Endodermal cell (in vitro differentiated cells): Measurements from ENCODE around the gene YY1. TPM values are rescaled to one million over a fixed set of nuclear protein-coding genes. Genes with fewer than 3 reads are reported as not detected.
"Not testable (repeated sequence)": the region's sequence is repeated elsewhere in the genome, so short reads cannot be mapped to it uniquely, and the experiment has no call there.

Source experiments
- DNase-seq: peaks from one replicate; pipeline ENCODE4 v3.0.0-alpha.2; 2017
- H3K27ac ChIP-seq: 2 replicates; pipeline ENCODE4 v1.5.1; 2013; ENCODE audit warnings: mild to moderate bottlenecking, low read depth, low read length, moderate library complexity
- H3K27me3 ChIP-seq: 2 replicates; pipeline ENCODE4 v1.6.1; 2013; ENCODE audit warnings: mild to moderate bottlenecking, low read length, moderate library complexity; ENCODE audit not compliant: insufficient read depth, control insufficient read depth, poor library complexity, severe bottlenecking
- H3K36me3 ChIP-seq: 2 replicates; pipeline ENCODE4 v1.7.0; 2013; ENCODE audit warnings: mild to moderate bottlenecking, low read length, moderate library complexity; ENCODE audit not compliant: control insufficient read depth, insufficient read depth
- H3K4me1 ChIP-seq: one replicate; pipeline ENCODE4 v1.7.0; 2013; ENCODE audit warnings: low read length; ENCODE audit not compliant: control insufficient read depth, insufficient read depth
- H3K4me3 ChIP-seq: 2 replicates; pipeline ENCODE4 v1.5.1; 2013; ENCODE audit warnings: mild to moderate bottlenecking, low read length, moderate library complexity
- H3K9ac ChIP-seq: 2 replicates; pipeline ENCODE4 v1.6.1; 2013; ENCODE audit warnings: mild to moderate bottlenecking, low read length, moderate library complexity; ENCODE audit not compliant: poor library complexity, severe bottlenecking; ENCODE audit errors: extremely low read depth
- H3K9me3 ChIP-seq: 2 replicates; pipeline ENCODE4 v1.6.1; 2013; ENCODE audit warnings: mild to moderate bottlenecking, low read length, moderate library complexity; ENCODE audit not compliant: control insufficient read depth
- H3K27ac Mint-ChIP-seq: 2 replicates; pipeline ENCODE4 v1.8.0; 2020; ENCODE audit warnings: mixed read lengths
- H3K27me3 Mint-ChIP-seq: 2 replicates; pipeline ENCODE4 v1.8.0; 2021; ENCODE audit warnings: mild to moderate bottlenecking, mixed read lengths; ENCODE audit not compliant: insufficient read depth
- H3K36me3 Mint-ChIP-seq: 2 replicates; pipeline ENCODE4 v1.8.0; 2020; ENCODE audit warnings: low read depth, mixed read lengths
- H3K4me1 Mint-ChIP-seq: 2 replicates; pipeline ENCODE4 v1.8.0; 2020; ENCODE audit warnings: mixed read lengths
- H3K4me3 Mint-ChIP-seq: 2 replicates; pipeline ENCODE4 v1.8.0; 2020; ENCODE audit warnings: mild to moderate bottlenecking, moderate library complexity, mixed read lengths
- H3K9me3 Mint-ChIP-seq: 2 replicates; pipeline ENCODE4 v1.8.0; 2020; ENCODE audit warnings: mild to moderate bottlenecking, mixed read lengths
- WGBS, 2 experiments: methylation state at CpG; one replicate each; pipeline versions ENCODE4 v1.1.5 to v1.1.7; 2013; ENCODE audit warnings: missing lambda C conversion rate in 2 of 2, mixed read lengths in 1 of 2; ENCODE audit not compliant: insufficient coverage in 1 of 2, insufficient read length in 1 of 2; 5-methylcytosine and 5-hydroxymethylcytosine counted together
- total RNA-seq, 2 donors: library from RNA; stranded (reverse); fragmentation: NEBNext Ultra II Directional in 1 of 2; extraction: Animal tissue kit (Norgen Biotek cat#: 25700) in 1 of 2; gene quantifications; 2 replicates in 1 of 2; 3 replicates in 1 of 2; pipeline ENCODE4 v1.2.1, GENCODE V29; 2021
- TF ChIP-seq, protein P1 (sequence below): fragments of 200-600 bp; sonication (generic); conservative IDR thresholded peaks from 2 replicates; pipeline ENCODE4 v1.5.0; 2021; ENCODE audit warnings: antibody characterized with exemption, mild to moderate bottlenecking

YY1 gene
- total RNA-seq, 2 donors from 2014 or later, result 94.8 to 103 TPM

DNA sequence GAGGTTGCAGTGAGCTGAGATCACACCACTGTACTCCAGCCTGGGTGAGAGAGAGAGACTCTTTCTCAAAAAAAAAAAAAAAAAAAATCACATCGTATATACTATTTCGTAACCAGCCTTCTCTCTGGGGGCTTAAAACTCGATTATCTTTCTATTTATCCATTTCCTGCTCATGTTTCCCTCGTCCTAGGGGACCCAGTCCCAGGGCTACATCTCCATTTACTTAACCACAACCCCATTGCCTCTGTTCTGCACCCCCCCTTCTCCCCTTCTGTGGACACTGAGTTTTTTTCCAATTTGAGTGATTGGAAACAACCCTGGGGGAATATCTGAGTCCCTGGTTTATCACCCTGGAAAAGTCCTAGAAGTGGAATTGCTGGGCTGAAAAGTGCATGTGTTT is 36.2 kb upstream of the YY1 start:
- peaks cover 4% of the 10 kb centered on the region for H3K9me3 Mint-ChIP-seq

DNA sequence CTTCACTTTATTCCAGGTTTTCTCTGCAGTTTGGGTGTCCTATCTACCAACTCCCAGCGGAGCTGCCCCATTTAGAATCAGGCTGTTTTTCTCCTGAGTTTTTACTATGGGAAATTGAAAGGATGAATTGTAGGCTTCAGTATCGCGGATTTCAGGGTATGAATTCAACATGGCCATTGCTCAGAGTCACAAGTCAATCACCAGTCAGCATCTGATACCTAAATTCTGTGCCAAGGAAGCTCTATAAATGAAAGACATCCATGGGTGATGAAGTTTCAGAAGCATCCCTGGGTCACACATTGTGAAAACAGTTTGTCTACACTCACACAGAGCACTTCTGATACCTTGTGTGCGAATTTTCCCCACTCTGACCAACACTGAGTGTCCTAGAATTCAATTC is 35.8 kb upstream of the YY1 start:
- Mint-ChIP-seq H3K4me3 (no peak overlapping the region), H3K36me3 (peaks cover 15% of the 10 kb centered on the region), H3K27me3 (no peaks in the 10 kb centered on the region), H3K9me3 (peaks cover 5% of the 10 kb centered on the region), H3K27ac (no peak overlapping the region), H3K4me1 (peaks cover 4% of the 10 kb centered on the region)
- no peaks in the 10 kb centered on the region for H3K27me3 ChIP-seq
- 79 to 83% methylated on average over 4 of the region's 4 CpGs for WGBS, 2 experiments
- H3K27ac ChIP-seq, result no peak overlapping the region
- H3K9me3 ChIP-seq, result no peaks in the 10 kb centered on the region
- TF ChIP-seq, protein P1, sequence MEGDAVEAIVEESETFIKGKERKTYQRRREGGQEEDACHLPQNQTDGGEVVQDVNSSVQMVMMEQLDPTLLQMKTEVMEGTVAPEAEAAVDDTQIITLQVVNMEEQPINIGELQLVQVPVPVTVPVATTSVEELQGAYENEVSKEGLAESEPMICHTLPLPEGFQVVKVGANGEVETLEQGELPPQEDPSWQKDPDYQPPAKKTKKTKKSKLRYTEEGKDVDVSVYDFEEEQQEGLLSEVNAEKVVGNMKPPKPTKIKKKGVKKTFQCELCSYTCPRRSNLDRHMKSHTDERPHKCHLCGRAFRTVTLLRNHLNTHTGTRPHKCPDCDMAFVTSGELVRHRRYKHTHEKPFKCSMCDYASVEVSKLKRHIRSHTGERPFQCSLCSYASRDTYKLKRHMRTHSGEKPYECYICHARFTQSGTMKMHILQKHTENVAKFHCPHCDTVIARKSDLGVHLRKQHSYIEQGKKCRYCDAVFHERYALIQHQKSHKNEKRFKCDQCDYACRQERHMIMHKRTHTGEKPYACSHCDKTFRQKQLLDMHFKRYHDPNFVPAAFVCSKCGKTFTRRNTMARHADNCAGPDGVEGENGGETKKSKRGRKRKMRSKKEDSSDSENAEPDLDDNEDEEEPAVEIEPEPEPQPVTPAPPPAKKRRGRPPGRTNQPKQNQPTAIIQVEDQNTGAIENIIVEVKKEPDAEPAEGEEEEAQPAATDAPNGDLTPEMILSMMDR, result no peak
- H3K36me3 ChIP-seq, result no peaks in the 10 kb centered on the region
- H3K4me3 ChIP-seq, result no peak overlapping the region
- no peaks in the 10 kb centered on the region for H3K4me1 ChIP-seq
- no peak overlapping the region for H3K9ac ChIP-seq
- DNase-seq, result no peak

More for the DNA sequence above, 36.2 kb upstream of the YY1 start:
- no peak overlapping the region for H3K27ac ChIP-seq
- peaks cover 14% of the 10 kb centered on the region for H3K36me3 Mint-ChIP-seq
- no peak overlapping the region for H3K27ac Mint-ChIP-seq
- H3K36me3 ChIP-seq, result no peaks in the 10 kb centered on the region
- no peaks in the 10 kb centered on the region for H3K27me3 Mint-ChIP-seq
- H3K4me3 Mint-ChIP-seq, result no peak overlapping the region
- H3K4me1 ChIP-seq, result no peaks in the 10 kb centered on the region
- 90 to 91% methylated on average over 4 of the region's 4 CpGs for WGBS, 2 experiments
- TF ChIP-seq, protein P1, result no peak
- no peak overlapping the region for H3K9ac ChIP-seq
- no peak overlapping the region for H3K4me3 ChIP-seq
- peaks cover 4% of the 10 kb centered on the region for H3K4me1 Mint-ChIP-seq
- DNase-seq, result no peak
- no peaks in the 10 kb centered on the region for H3K9me3 ChIP-seq
- no peaks in the 10 kb centered on the region for H3K27me3 ChIP-seq

DNA sequence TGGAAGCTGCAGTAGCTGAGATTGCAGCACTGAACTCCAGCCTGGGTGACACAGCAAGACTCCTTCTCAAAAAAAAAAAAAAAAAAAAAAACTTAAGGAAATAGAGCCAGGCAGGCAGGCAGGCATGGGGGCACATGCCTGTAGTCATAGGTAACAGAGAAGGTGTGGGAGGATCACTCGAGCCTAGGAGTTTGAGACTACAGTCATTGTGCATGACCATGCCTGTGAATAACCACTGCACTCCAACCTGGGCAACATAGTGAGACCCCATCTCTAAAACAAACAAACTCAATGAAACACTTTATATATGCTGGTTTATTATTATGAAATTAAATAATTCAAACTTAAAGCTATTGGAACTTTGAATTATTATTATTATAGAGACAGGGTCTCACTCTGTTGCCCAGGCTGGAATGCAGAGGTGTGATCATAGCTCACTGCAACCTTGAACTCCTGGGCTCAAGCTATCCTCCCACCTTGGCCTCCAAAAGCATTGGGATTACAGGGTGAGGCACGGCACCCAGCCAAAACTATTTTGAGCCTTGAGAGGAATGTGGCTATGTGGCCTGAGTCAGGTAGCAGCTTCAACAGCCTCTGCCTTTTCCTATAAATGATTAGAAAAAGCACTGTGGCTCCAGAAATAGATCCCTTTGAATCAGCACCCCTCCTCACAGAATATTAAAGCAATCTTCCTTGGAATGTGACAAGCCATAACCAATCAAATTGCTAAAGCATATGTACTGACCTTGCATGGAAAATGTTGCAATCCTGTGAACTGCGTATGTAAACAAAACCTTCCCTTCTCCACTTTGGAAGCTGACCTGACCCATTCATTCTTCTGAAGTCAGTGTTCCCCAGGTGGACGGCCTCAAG is 34.7 kb upstream of the YY1 start:
- H3K27ac Mint-ChIP-seq, result no peak overlapping the region
- no peak overlapping the region for H3K27ac ChIP-seq
- WGBS, 2 experiments, result 90 to 92% methylated on average over 3 to 4 of the region's 4 CpGs
- no peaks in the 10 kb centered on the region for H3K27me3 ChIP-seq
- H3K9ac ChIP-seq, result no peak overlapping the region
- H3K9me3 ChIP-seq, result no peaks in the 10 kb centered on the region
- peaks cover 4% of the 10 kb centered on the region for H3K4me1 Mint-ChIP-seq
- H3K4me3 Mint-ChIP-seq, result no peak overlapping the region
- no peaks in the 10 kb centered on the region for H3K36me3 ChIP-seq
- no peak overlapping the region for H3K4me3 ChIP-seq
- H3K27me3 Mint-ChIP-seq, result no peaks in the 10 kb centered on the region
- no peak for DNase-seq
- TF ChIP-seq, protein P1, result no peak
- peaks cover 8% of the 10 kb centered on the region for H3K9me3 Mint-ChIP-seq
- peaks cover 15% of the 10 kb centered on the region for H3K36me3 Mint-ChIP-seq
- no peaks in the 10 kb centered on the region for H3K4me1 ChIP-seq

DNA sequence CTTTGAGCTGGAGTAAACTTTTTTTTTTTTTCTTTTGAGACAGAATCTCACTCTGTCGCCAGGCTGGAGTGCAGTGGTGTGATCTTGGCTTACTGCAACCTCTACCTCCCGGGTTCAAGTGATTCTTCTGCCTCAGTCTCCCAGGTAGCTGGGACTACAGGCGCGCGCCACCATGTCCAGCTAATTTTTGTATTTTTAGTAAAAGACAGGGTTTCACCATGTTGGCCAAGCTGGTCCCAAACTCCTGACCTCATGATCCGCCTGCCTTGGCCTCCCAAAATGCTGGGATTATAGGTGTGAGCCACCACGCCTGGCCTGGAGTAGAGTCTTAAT is 34.1 kb upstream of the YY1 start:
- H3K27ac Mint-ChIP-seq, H3K4me3 ChIP-seq, H3K4me3 Mint-ChIP-seq, H3K27me3 ChIP-seq, H3K9ac ChIP-seq, H3K9me3 ChIP-seq, H3K9me3 Mint-ChIP-seq, H3K36me3 ChIP-seq, H3K27me3 Mint-ChIP-seq, H3K27ac ChIP-seq, H3K4me1 ChIP-seq, DNase-seq, H3K4me1 Mint-ChIP-seq: not testable (repeated sequence)
- WGBS, 2 experiments, result 92 to 93% methylated on average over 7 of the region's 7 CpGs
- peaks cover 15% of the 10 kb centered on the region for H3K36me3 Mint-ChIP-seq

DNA sequence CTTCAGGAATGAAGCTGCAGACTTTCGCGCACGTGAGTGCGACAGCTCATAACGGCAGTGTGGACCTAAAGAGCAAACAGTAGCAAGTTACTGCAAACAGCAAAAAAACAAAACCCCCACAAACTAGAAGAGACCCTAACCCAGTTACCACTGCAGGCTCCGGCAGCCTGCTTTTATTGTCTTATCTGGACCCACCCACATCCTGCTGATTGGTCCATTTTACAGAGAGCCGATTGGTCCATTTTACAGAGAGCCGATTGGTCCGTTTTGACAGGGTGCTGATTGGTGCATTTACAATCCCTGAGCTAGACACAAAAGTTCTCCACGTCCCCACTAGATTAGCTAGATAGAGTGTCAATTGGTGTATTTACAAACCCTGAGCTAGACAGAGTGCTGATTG is 31.4 kb upstream of the YY1 start:
- peaks cover 15% of the 10 kb centered on the region for H3K36me3 Mint-ChIP-seq
- not testable (repeated sequence) for H3K27ac Mint-ChIP-seq, H3K27me3 ChIP-seq, H3K9ac ChIP-seq, H3K9me3 Mint-ChIP-seq, H3K4me3 Mint-ChIP-seq, H3K36me3 ChIP-seq, H3K9me3 ChIP-seq, H3K4me1 Mint-ChIP-seq, H3K27ac ChIP-seq, H3K27me3 Mint-ChIP-seq, H3K4me1 ChIP-seq, H3K4me3 ChIP-seq, DNase-seq
- 95% methylated on average over 2 to 10 of the region's 10 CpGs for WGBS, 2 experiments
